GM12874 (cell line): ENCODE data around the gene CDC123.

Experiments
- TF ChIP-seq, protein P1 (sequence below): IDR thresholded peaks from 2 replicates; pipeline ENCODE4 v1.5.1; 2011; ENCODE audit warnings: low read depth, mild to moderate bottlenecking, control low read depth, low read length, moderate library complexity; ENCODE audit not compliant: insufficient read depth

CDC123 gene

DNA sequence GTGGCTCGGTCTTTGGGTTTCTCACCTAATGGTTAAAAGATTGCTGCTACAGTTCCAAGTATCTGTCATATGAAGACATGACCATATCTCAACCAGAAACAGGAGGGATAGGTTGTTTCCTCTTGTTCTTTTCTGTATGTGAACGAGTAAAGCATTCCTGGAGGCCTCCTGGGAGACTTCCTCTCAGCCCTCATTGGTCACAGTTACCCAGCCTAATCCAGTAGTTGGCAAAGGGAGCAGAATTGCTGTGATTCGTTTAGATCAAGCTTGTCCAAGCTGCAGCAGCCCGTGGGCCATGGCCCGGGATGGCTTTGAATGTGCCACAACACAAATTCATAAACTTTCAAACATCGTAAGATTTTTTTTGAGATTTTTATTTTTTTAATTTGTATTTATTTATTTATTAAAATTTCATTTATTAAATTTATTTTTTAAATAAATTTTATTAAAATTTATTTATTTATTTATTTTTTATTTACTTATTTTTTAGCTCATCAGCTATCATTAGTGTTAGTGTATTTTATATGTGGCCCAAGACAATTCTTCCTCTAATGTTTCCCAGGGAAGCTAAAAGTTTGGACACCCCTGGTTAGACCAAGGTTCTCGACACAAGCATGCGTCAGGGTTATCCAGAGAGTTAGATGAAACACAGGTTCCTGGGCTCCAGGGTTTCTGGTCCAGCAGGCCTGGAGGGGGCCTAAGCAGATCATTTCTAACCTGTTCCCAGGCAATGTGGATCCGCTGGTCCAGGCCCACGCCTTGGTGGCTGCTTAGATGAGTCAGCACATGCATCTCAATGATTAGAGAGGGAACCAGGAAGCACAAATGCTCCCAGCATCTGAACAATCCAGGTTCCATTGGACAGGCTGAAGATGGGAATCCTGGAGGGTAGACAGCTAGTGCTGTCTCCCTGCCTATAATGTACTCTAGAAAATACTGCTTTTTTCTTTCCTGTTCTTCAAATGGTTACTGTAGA, 25.6 kb downstream of the CDC123 start:
- TF ChIP-seq, protein P1, sequence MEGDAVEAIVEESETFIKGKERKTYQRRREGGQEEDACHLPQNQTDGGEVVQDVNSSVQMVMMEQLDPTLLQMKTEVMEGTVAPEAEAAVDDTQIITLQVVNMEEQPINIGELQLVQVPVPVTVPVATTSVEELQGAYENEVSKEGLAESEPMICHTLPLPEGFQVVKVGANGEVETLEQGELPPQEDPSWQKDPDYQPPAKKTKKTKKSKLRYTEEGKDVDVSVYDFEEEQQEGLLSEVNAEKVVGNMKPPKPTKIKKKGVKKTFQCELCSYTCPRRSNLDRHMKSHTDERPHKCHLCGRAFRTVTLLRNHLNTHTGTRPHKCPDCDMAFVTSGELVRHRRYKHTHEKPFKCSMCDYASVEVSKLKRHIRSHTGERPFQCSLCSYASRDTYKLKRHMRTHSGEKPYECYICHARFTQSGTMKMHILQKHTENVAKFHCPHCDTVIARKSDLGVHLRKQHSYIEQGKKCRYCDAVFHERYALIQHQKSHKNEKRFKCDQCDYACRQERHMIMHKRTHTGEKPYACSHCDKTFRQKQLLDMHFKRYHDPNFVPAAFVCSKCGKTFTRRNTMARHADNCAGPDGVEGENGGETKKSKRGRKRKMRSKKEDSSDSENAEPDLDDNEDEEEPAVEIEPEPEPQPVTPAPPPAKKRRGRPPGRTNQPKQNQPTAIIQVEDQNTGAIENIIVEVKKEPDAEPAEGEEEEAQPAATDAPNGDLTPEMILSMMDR, result no peak

DNA sequence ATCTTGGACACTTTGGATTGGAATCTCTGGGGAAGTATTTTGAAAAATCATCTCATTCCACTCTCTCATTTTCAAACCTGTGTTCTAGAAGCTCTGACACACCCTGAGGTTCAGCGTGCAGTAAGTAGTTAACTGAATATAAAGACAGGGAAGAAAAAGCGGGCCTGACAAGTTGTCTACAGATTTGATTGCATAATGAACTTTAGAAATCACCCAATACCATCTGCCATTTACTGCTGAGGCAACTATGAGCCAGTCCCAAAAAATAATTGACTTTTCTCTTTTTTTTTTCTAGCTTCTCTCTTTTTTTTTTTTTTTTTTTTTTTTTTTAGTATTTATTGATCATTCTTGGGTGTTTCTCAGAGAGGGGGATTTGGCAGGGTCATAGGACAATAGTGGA, 29.5 kb downstream of the CDC123 start:
- TF ChIP-seq, protein P1, result no peak

DNA sequence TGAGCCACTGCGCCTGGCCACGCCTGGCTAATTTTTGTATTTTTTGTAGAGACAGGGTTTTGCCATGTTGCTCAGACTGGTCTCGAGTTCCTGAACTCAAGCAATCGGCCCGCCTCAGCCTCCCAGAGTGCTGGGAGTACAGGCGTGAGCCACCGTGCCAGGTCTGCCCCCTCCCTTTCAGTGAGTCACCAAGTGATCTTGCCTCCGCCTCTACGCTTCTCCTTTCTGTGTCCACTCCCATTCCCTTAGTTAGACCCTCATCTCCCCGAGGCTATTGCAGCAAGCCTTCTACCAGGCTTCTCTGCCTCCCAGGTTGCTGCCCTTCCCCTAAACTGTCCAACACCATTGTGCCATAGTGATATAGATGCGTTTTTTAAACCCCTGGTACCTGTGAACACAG, 32.9 kb downstream of the CDC123 start:
- TF ChIP-seq, protein P1, result no peak

DNA sequence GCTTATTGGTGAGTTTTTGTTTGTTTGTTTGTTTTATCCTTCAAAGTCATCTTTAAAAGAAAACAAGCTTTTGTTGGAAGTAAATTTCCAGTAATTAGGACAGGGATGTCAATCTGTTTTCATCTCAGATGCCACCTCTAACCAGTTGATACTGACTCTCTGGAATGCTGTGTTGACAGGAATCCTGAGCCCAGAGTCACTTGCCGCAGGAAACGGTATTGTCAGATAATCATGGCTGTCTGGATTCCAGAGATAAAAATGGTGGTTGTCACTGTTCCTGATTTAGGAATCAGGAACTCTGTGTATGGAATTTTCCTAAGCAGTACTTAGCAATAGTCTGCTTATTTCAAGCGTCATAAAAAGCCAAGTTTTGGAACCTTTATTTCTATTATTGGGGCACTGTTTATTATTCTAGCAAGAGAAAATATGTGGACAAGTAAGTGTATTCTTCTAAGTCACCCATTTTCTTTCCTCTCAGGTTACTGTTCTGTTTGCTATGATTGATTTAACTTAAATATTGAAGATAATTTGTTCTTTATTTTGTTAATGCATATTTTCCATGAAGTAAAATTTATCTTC, 39.2 kb downstream of the CDC123 start:
- TF ChIP-seq, protein P1, result no peak

DNA sequence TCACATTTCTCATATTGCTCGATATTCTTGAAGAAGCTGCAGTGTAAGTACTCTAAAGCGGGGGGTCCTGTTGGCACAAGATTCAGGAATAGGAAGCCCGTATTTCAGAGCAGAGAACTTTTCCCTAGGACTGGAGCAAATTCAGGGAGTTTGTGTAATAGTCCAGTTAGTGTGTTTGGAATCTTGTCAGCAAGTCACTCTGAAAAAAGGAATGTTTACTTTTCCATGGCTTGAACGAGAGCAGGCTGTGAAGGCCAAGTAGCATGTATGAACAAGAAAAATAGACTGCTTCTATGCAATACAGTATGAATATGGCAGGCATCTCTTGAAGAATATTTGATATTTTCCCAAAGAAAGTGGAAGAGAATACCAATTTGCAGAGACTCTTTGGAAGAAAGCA, 39.8 kb downstream of the CDC123 start:
- TF ChIP-seq, protein P1, result no peak

DNA sequence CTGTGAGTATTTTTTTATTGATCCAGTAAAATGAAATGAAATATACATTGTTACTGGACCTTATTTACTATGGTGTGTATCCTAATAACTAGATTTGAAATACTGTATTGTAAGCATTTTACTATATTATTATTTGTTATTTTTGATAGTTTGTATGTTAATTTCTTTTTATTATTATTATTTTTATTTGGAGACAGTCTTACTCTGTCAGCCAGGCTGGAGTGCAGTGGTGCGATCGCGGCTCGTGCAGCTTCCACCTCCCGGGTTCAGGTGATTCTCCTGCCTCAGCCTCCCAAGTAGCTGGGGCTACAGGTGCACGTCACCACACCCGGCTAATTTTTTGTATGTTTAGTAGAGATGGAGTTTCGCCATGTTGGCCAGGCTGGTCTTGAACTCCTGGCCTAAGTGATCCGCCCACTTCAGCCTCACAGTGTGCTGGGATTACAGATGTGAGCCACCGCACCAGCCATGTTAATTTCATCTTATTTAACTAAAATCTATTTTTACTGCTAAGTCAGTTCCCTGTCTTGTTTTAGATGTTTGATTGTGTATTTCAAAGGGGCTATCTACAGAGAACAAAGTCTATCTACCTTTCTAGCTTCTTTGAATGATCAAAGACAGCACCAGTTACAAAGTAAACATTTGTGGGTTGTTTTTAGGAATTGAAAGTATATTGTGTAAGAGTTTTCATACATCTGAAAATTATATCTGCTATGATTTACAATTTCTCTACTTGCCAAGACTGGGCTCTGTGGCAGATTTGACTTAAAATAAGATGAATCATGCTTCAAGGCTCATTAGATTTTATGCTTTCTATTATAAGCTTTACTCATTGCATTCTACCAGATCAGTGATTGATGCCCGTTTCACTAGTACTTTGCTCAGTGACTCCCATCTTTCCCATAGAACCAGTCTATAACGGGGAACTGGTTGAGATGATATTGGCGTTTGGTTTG, 41.6 kb downstream of the CDC123 start:
- TF ChIP-seq, protein P1, result no peak

DNA sequence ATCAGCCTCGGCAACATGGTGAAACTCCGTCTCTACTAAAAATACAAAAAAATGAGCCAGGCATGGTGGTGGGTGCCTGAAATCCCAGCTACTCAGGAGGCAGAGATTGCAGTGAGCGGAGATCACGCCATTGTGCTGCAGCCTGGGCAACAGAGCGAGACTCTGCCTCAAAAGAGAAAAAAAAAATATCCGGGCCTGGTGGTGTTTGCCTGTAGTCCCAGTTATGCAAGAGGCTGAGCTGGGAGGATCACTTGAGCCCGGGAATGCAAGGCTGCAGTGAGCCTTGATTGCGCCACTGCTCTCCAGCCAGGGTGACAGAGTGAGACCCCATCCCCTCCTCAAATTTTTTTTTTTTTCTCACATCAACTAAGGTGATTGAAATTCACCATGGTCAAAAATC, 42.8 kb downstream of the CDC123 start:
- TF ChIP-seq, protein P1, result no peak
